Measurements from ENCODE around the gene TMEM79.

TMEM79 gene

DNA sequence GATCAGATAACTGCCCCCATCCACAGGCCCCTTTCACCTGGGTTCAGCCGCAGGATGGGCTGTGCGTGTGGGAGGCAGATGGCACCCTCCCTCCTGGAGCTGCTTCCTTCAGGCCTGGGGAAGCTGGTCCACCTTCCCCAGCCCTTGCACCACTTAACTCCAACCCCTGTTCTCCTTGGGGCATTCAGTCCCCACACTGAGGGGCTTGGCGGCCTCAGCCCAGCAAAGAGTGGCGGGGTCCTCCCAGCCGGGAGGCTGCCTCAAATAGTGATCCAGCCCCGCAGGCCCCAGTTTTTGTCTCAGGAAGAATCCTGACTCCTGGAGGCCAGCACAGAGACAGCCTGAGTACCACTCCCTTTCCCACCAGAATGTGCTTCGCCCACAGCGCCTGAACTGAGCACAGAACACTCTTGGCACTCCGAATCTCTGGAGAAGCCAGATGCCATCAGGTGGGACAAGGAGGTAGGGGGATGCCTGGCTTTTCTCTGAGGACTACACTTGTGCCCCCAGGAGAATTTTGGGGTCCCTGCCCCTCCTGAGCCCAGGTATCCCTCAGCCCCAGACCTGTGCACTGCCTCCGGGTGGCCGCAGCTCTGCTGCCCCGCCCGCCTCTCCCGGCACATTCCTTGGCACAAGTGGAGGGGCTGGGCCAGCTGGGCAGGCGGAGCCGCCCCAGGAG, 37.2 kb upstream of the TMEM79 start:
- no peak overlapping the region for H3K4me3 ChIP-seq (ENCODE audit: insufficient read depth, low read depth, low read length, poor library complexity, severe bottlenecking)
- H3K27ac ChIP-seq (ENCODE audit: insufficient read depth, low read length, poor library complexity, severe bottlenecking) = no peak overlapping the region
- no peak for DNase-seq
- H3K27me3 ChIP-seq (replicated peaks; ENCODE audit: control insufficient read depth, insufficient read depth, low read length, poor library complexity, severe bottlenecking) = no peaks in the 10 kb centered on the region
- peaks cover 19% of the 10 kb centered on the region for H3K36me3 ChIP-seq (ENCODE audit: control insufficient read depth, insufficient read depth, low read length)
- H3K4me1 ChIP-seq (ENCODE audit: control insufficient read depth, insufficient read depth, low read length, poor library complexity, severe bottlenecking) = peaks cover 9% of the 10 kb centered on the region
- no peaks in the 10 kb centered on the region for H3K9me3 ChIP-seq (ENCODE audit: control insufficient read depth, low read length)

DNA sequence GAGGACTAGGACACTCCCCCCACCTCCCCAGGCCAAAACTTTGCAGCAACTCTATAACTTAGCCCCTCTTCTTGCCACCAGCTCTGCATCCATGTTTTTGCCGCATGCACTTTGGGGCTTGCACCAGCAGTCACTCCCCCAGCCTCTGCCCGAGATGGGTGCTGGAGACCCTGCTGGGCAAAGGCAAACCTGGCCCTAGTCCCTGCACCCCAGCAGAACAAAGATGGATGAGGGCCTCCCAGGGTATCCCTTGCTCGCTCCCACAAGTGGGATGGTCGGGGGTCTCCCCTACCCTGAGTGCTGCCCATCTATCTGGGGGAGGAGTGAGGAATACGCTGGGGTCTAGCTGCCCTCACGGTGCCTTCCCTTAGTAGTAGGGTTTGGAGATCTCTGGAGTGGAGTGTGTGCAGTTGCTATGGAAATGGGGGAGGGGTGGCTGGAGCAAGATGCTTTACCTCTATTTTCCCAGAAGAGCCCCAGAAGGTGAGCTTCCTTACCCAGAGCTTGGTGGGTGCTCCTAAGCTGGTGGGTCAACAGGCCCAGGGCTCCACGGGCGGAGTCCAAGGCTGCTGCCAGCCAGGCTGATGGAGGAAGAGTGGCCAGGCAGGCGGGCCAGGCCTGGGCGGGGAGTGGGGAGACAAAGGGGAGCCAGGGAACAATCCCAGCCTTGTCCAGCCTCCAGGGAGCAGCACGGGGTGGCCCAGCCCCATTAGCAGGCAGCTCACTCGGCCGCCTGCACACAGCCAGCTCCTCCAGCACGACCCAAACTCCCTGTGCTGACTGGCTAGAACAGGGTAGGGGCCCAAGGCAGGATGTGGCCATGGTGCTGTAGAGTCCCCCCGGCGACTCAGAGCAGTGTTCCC, 36.4 kb upstream of the TMEM79 start, which contains the start of gene PAQR6:
TSS of gene PAQR6 (minus strand) at position 597 of the 863 bp plus-strand sequence. CDS start 1,325 bp downstream, outside the sequence.
- DNase-seq = no peak
- Histone ChIP-seq H3K9me3 (ENCODE audit: control insufficient read depth, low read length) (no peaks in the 10 kb centered on the region), H3K4me3 (ENCODE audit: insufficient read depth, low read depth, low read length, poor library complexity, severe bottlenecking) (no peak within 1 kb of the TSS), H3K4me1 (ENCODE audit: control insufficient read depth, insufficient read depth, low read length, poor library complexity, severe bottlenecking) (peaks cover 14% of the 10 kb centered on the region), H3K36me3 (ENCODE audit: control insufficient read depth, insufficient read depth, low read length) (peaks cover 26% of the 10 kb centered on the region), H3K27me3 (replicated peaks; ENCODE audit: control insufficient read depth, insufficient read depth, low read length, poor library complexity, severe bottlenecking) (no peaks in the 10 kb centered on the region), H3K27ac (ENCODE audit: insufficient read depth, low read length, poor library complexity, severe bottlenecking) (no peak within 1 kb of the TSS)

DNA sequence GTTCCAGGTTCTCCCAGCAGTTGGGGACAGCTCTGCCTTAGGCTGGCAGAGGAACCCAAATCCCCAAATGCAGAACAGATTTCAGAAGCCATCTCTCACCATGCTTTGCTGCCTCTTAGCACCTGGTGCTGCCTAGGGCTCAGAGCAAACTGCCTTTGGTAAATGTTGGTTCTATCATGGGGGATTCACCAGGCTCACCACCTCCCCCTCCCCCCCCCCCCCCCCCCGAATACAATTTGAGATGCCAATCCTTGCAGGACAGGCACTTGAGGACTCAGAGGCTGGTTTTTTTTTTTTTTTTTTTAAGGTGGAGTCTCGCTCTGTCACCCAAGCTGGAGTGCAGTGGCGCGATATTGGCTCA, 35.8 kb upstream of the TMEM79 start:
- Histone ChIP-seq H3K36me3 (ENCODE audit: control insufficient read depth, insufficient read depth, low read length) (peaks cover 32% of the 10 kb centered on the region), H3K4me1 (ENCODE audit: control insufficient read depth, insufficient read depth, low read length, poor library complexity, severe bottlenecking) (peaks cover 14% of the 10 kb centered on the region)

DNA sequence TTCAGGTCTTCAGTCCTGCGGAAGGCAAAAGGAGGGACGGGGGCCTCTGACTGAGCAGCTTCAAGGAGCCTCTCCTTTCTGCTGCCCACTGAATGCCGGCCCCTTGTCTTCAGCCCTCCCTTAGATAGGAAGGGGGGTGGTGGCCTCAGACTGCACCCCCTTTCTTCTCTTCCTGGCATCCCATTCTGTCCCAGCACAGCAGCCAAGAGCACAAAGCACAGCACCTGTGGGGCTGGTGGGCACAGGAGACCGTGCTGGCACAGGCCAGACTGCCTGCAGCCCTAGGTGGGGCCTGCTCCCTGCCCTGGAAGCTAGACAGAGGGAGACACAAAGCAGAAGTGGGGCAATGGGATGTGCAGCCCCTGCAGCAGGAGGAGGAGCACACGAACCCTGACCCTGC, 34.5 kb upstream of the TMEM79 start:
- H3K9me3 ChIP-seq (ENCODE audit: control insufficient read depth, low read length) = no peaks in the 10 kb centered on the region
- H3K4me1 ChIP-seq (ENCODE audit: control insufficient read depth, insufficient read depth, low read length, poor library complexity, severe bottlenecking) = peaks cover 14% of the 10 kb centered on the region
- H3K4me3 ChIP-seq (ENCODE audit: insufficient read depth, low read depth, low read length, poor library complexity, severe bottlenecking) = no peak overlapping the region
- no peak overlapping the region for H3K27ac ChIP-seq (ENCODE audit: insufficient read depth, low read length, poor library complexity, severe bottlenecking)
- peaks cover 45% of the 10 kb centered on the region for H3K36me3 ChIP-seq (ENCODE audit: control insufficient read depth, insufficient read depth, low read length)
- H3K27me3 ChIP-seq (replicated peaks; ENCODE audit: control insufficient read depth, insufficient read depth, low read length, poor library complexity, severe bottlenecking) = no peaks in the 10 kb centered on the region
- DNase-seq = no peak

More for the DNA sequence above, 35.8 kb upstream of the TMEM79 start:
- H3K4me3 ChIP-seq (ENCODE audit: insufficient read depth, low read depth, low read length, poor library complexity, severe bottlenecking) = no peak overlapping the region
- H3K9me3 ChIP-seq (ENCODE audit: control insufficient read depth, low read length) = no peaks in the 10 kb centered on the region
- DNase-seq = no peak
- H3K27ac ChIP-seq (ENCODE audit: insufficient read depth, low read length, poor library complexity, severe bottlenecking) = no peak overlapping the region
- no peaks in the 10 kb centered on the region for H3K27me3 ChIP-seq (replicated peaks; ENCODE audit: control insufficient read depth, insufficient read depth, low read length, poor library complexity, severe bottlenecking)

DNA sequence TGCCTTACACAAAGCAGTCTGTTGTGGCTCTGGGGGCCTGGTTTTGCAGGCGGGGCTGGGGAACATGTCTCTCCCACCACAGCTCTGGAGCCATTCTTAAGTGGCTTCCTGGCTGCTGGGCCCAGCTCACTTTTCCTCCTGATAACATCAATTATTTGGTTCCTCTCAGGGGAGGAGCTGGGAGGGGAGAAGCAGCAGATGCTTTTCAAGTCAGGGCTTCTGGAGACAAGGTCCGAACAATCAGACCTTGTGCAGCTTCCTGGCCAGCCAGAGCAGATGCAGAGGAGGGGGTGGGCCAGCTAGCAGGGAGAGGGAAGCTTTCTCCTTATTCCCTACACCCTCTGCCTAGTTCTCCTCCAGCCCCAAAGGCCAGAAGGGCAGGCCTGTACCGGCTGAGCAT, 32.6 kb upstream of the TMEM79 start:
- no peak overlapping the region for H3K4me3 ChIP-seq (ENCODE audit: insufficient read depth, low read depth, low read length, poor library complexity, severe bottlenecking)
- H3K9me3 ChIP-seq (ENCODE audit: control insufficient read depth, low read length) = no peaks in the 10 kb centered on the region
- peaks cover 55% of the 10 kb centered on the region for H3K36me3 ChIP-seq (ENCODE audit: control insufficient read depth, insufficient read depth, low read length)
- peak overlapping the region; percentile 46 for H3K27ac ChIP-seq (ENCODE audit: insufficient read depth, low read length, poor library complexity, severe bottlenecking)
- H3K4me1 ChIP-seq (ENCODE audit: control insufficient read depth, insufficient read depth, low read length, poor library complexity, severe bottlenecking) = peaks cover 8% of the 10 kb centered on the region
- H3K27me3 ChIP-seq (replicated peaks; ENCODE audit: control insufficient read depth, insufficient read depth, low read length, poor library complexity, severe bottlenecking) = no peaks in the 10 kb centered on the region
- DNase-seq = no peak

DNA sequence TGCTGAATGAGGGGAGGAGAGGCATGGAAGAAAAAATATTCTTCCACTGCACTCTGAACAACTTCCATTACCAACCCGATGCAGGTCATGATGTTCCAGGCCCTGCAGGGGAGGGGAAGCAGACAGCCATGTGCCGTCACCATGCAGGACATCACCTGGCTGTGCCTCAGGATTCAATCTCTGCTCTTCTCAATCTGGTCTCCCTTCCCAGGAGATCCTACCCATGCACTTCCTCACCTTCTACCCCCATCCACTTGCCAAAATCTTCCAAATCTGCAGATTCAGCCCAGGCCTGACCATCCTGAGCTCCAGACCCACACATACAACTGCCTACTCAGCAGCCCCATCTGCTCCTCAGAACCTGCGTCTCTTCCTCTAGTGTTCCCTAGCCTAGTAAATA, 30.5 kb upstream of the TMEM79 start:
- H3K27ac ChIP-seq (ENCODE audit: insufficient read depth, low read length, poor library complexity, severe bottlenecking) = no peak overlapping the region

DNA sequence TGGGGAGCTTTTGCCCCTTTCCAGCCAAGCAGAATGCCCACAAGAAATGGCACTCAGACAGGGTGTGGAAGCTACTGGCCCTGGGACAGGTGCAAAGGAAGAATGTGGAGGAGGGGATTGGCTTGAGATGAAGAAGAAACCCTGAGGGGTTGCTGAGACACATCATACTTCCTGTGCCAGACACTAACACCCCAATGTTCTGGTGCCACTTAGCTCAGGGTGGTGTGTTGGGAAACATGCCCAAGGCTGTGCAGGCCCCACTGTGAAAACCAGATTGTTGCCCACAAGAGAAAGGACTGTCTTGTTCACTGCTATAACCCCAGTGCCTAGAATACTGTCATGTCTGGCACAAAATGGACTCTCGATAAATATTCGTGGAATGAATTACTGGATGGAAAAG, 26.4 kb upstream of the TMEM79 start:
- peaks cover 75% of the 10 kb centered on the region for H3K36me3 ChIP-seq (ENCODE audit: control insufficient read depth, insufficient read depth, low read length)
- H3K27me3 ChIP-seq (replicated peaks; ENCODE audit: control insufficient read depth, insufficient read depth, low read length, poor library complexity, severe bottlenecking) = no peaks in the 10 kb centered on the region
- no peaks in the 10 kb centered on the region for H3K9me3 ChIP-seq (ENCODE audit: control insufficient read depth, low read length)
- no peak for DNase-seq
- no peaks in the 10 kb centered on the region for H3K4me1 ChIP-seq (ENCODE audit: control insufficient read depth, insufficient read depth, low read length, poor library complexity, severe bottlenecking)
- no peak overlapping the region for H3K4me3 ChIP-seq (ENCODE audit: insufficient read depth, low read depth, low read length, poor library complexity, severe bottlenecking)
- H3K27ac ChIP-seq (ENCODE audit: insufficient read depth, low read length, poor library complexity, severe bottlenecking) = no peak overlapping the region

More for the DNA sequence above, 30.5 kb upstream of the TMEM79 start:
- Histone ChIP-seq H3K36me3 (ENCODE audit: control insufficient read depth, insufficient read depth, low read length) (peaks cover 71% of the 10 kb centered on the region), H3K9me3 (ENCODE audit: control insufficient read depth, low read length) (no peaks in the 10 kb centered on the region), H3K27me3 (replicated peaks; ENCODE audit: control insufficient read depth, insufficient read depth, low read length, poor library complexity, severe bottlenecking) (no peaks in the 10 kb centered on the region), H3K4me3 (ENCODE audit: insufficient read depth, low read depth, low read length, poor library complexity, severe bottlenecking) (no peak overlapping the region), H3K4me1 (ENCODE audit: control insufficient read depth, insufficient read depth, low read length, poor library complexity, severe bottlenecking) (peaks cover 8% of the 10 kb centered on the region)
- DNase-seq = no peak

DNA sequence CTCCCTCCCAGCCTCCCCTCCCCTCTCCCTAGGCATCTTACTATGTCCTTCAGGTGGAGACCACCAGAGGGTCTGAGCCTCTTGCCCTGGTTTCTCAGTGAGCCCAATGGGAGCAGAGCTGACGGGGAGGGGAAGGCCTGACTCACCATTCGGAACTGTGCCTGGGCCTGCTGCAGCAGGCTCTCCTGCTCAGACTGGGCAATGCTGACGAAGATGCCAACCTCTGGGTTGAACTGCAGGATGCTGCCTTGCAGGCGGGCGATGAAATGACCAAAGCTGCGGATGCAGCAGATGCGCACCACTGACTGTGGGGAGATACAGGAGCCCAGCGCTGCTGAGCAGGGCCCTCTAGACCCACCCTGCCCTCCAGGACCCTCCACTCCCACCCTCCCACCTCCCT, 25.3 kb upstream of the TMEM79 start:
- Histone ChIP-seq H3K9me3 (ENCODE audit: control insufficient read depth, low read length) (no peaks in the 10 kb centered on the region), H3K36me3 (ENCODE audit: control insufficient read depth, insufficient read depth, low read length) (peaks cover 73% of the 10 kb centered on the region), H3K4me1 (ENCODE audit: control insufficient read depth, insufficient read depth, low read length, poor library complexity, severe bottlenecking) (no peaks in the 10 kb centered on the region), H3K4me3 (ENCODE audit: insufficient read depth, low read depth, low read length, poor library complexity, severe bottlenecking) (no peak overlapping the region), H3K27me3 (replicated peaks; ENCODE audit: control insufficient read depth, insufficient read depth, low read length, poor library complexity, severe bottlenecking) (no peaks in the 10 kb centered on the region), H3K27ac (ENCODE audit: insufficient read depth, low read length, poor library complexity, severe bottlenecking) (no peak overlapping the region)
- DNase-seq = no peak

DNA sequence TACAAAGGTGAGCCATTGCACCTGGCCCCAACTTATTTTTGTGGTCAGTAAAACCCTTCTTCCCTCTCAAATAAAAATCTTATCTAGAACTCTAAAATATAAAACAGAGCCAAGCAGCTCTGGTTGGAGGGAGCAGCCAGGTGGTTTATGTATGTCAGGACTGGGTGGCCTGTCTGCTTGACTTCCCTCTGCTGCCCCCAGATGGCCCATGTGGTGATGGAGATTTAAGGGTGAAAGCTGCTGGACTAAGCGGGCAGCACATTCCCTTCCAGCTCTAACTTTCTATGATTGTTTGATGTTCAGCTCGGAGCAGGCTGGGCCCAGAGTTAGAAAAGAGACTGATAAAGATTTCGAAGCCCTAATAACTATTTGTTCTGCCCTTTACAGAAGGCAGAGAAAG, 24.3 kb upstream of the TMEM79 start:
- Histone ChIP-seq H3K27me3 (replicated peaks; ENCODE audit: control insufficient read depth, insufficient read depth, low read length, poor library complexity, severe bottlenecking) (no peaks in the 10 kb centered on the region), H3K4me3 (ENCODE audit: insufficient read depth, low read depth, low read length, poor library complexity, severe bottlenecking) (no peak overlapping the region), H3K27ac (ENCODE audit: insufficient read depth, low read length, poor library complexity, severe bottlenecking) (peak overlapping the region; percentile 3), H3K36me3 (ENCODE audit: control insufficient read depth, insufficient read depth, low read length) (peaks cover 71% of the 10 kb centered on the region), H3K9me3 (ENCODE audit: control insufficient read depth, low read length) (no peaks in the 10 kb centered on the region), H3K4me1 (ENCODE audit: control insufficient read depth, insufficient read depth, low read length, poor library complexity, severe bottlenecking) (no peaks in the 10 kb centered on the region)
- no peak for DNase-seq

DNA sequence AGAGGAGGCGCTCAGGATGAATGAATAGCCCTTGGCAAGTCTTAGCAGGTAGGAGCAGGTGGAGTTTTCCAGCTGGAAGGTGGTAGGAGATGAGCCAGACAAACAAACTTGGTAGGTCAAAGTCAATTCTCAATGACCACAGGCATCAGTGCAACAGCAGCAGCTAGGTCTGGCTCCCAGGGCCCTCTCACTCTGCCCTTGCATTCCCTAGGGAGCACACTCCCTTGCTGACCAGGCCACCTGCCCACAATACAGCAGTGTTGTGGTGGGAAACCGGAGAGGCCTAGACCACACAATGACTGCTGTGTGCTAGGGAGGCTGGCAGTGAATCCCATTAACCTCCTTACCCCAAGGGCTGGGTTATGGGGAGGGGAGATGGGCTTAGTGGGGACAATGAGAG, 23.2 kb upstream of the TMEM79 start:
- Histone ChIP-seq H3K27me3 (replicated peaks; ENCODE audit: control insufficient read depth, insufficient read depth, low read length, poor library complexity, severe bottlenecking) (no peaks in the 10 kb centered on the region), H3K27ac (ENCODE audit: insufficient read depth, low read length, poor library complexity, severe bottlenecking) (no peak overlapping the region), H3K36me3 (ENCODE audit: control insufficient read depth, insufficient read depth, low read length) (peaks cover 78% of the 10 kb centered on the region), H3K9me3 (ENCODE audit: control insufficient read depth, low read length) (no peaks in the 10 kb centered on the region), H3K4me1 (ENCODE audit: control insufficient read depth, insufficient read depth, low read length, poor library complexity, severe bottlenecking) (no peaks in the 10 kb centered on the region), H3K4me3 (ENCODE audit: insufficient read depth, low read depth, low read length, poor library complexity, severe bottlenecking) (no peak overlapping the region)
- DNase-seq = no peak
